ENCODE results near the gene NKAIN4. TPM values are rescaled to one million over a fixed set of nuclear protein-coding genes. Genes with fewer than 3 reads are reported as not detected.

Gene NKAIN4
- total RNA-seq, 1 donor from 2014 or later = not detected

DNA sequence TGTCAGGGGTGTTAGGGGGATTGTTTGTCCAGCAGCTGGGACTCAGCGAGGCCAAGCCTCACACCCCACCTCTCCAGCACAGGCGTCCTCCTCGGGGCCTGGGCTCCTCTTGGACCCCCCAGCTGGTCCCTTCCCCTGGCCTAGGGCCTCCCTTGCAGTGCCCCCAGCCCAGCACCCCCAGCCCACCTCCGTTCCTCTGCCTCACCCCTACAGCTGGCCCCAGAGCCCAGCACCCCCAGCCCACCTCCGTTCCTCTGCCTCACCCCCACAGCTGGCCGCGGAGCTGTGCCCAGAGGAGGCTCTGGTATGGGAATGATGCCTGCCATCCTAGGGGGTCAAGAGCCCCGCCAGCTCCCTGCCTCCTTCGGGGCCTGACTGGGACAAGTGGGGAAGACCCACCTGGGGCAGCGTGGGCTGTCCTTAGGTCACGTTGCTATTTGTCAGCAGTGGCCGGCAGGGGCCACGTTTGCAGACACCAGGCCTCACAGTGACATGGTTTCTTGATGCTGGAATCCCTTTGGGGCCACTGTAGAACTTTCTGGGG, 30.8 kb upstream of the NKAIN4 start:
- DNase-seq (no peak), ATAC-seq (ENCODE audit: low read depth) (no peak)
- Mint-ChIP-seq H3K4me1 (no peaks in the 10 kb centered on the region), H3K36me3 (ENCODE audit: low read depth) (peaks cover 52% of the 10 kb centered on the region), H3K27me3 (no peaks in the 10 kb centered on the region), H3K27ac (no peak overlapping the region), H3K9me3 (no peaks in the 10 kb centered on the region), H3K4me3 (no peak overlapping the region)
- intact Hi-C loops (cut with micrococcal nuclease) = no loop called here
- TF ChIP-seq, protein P1, sequence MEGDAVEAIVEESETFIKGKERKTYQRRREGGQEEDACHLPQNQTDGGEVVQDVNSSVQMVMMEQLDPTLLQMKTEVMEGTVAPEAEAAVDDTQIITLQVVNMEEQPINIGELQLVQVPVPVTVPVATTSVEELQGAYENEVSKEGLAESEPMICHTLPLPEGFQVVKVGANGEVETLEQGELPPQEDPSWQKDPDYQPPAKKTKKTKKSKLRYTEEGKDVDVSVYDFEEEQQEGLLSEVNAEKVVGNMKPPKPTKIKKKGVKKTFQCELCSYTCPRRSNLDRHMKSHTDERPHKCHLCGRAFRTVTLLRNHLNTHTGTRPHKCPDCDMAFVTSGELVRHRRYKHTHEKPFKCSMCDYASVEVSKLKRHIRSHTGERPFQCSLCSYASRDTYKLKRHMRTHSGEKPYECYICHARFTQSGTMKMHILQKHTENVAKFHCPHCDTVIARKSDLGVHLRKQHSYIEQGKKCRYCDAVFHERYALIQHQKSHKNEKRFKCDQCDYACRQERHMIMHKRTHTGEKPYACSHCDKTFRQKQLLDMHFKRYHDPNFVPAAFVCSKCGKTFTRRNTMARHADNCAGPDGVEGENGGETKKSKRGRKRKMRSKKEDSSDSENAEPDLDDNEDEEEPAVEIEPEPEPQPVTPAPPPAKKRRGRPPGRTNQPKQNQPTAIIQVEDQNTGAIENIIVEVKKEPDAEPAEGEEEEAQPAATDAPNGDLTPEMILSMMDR (IDR thresholded peaks at IDR 0.05) = no peak
- ChIA-PET POLR2A (no interaction called here), CTCF (no interaction called here)

- no peak for ATAC-seq (ENCODE audit: low read depth)
- TF ChIP-seq, protein P1 (IDR thresholded peaks at IDR 0.05) = no peak
- intact Hi-C loops (cut with micrococcal nuclease) = no loop called here
- ChIA-PET POLR2A (no interaction called here), CTCF (no interaction called here)
- no peak for DNase-seq
- no peaks in the 10 kb centered on the region for H3K27me3 Mint-ChIP-seq
- H3K36me3 Mint-ChIP-seq (ENCODE audit: low read depth) = peaks cover 53% of the 10 kb centered on the region
- peak overlapping the region; percentile 50 for H3K27ac Mint-ChIP-seq
- H3K4me1 Mint-ChIP-seq = no peaks in the 10 kb centered on the region
- no peak overlapping the region for H3K4me3 Mint-ChIP-seq
- H3K9me3 Mint-ChIP-seq = no peaks in the 10 kb centered on the region
Measured at GRCh38 chr20:63284544-63284949, 30.3 kb upstream of the NKAIN4 start.

DNA sequence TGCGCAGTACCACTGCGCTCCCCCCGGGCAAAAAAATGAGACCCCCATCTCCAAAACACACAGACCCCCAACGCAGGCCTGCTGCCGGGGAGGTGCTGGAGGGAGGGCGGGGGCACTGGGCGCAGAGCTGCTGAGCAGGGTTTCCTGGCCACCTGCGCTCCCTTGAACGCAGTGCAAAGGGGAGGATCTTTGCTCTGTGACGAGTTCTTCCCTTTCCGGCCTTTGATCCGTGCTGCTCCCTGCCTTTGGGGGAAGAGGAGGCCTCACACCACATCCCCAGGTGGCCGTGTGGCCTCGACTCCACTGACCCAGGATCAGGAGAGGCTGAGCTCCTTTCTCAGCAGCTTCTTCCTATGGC, 29.8 kb upstream of the NKAIN4 start:
- ATAC-seq (ENCODE audit: low read depth) (no peak), DNase-seq (no peak)
- Mint-ChIP-seq H3K27ac (no peak overlapping the region), H3K27me3 (no peaks in the 10 kb centered on the region), H3K4me3 (no peak overlapping the region), H3K36me3 (ENCODE audit: low read depth) (peaks cover 57% of the 10 kb centered on the region), H3K4me1 (no peaks in the 10 kb centered on the region), H3K9me3 (no peaks in the 10 kb centered on the region)
- intact Hi-C loops (cut with micrococcal nuclease) = no loop called here
- TF ChIP-seq, protein P1 (IDR thresholded peaks at IDR 0.05) = no peak
- POLR2A ChIA-PET = no interaction called here
- CTCF ChIA-PET = no interaction called here

DNA sequence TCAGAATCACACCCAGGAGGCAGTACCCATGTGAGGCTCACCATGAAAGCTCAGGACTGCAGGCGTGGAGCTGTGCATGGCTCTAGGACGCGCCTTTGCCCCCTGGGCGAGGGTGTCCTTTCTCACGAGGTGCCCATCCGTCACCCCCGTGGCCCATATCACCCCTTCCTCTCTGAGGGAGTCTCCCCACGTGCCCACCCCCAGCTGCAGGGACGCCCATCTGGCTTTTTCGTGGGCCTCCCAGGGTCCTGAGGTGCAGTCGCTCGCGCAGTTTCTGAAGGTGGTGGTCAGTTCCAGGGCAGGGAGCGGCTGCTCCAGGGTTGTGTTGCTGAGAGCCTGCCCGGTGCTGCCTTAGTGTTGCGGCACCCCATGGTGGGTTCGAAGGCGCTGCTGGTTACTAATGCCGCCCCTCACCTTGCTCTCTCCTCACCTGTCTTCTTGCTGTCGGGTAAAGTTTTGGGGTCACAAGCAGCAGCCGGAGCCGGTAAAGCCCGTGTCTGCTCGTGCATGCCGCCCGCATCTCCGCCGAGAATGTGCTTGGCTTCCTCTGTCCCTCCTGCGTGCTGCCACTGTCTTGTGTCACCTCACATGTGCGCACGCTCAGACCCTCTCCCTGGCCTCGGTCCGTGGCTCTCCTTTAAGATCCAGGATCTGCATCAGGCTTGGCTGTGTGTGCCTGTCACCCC, 29.3 kb upstream of the NKAIN4 start:
- ChIA-PET POLR2A (no interaction called here), CTCF (no interaction called here)
- Mint-ChIP-seq H3K27ac (no peak overlapping the region), H3K4me3 (no peak overlapping the region), H3K27me3 (no peaks in the 10 kb centered on the region), H3K36me3 (ENCODE audit: low read depth) (peaks cover 58% of the 10 kb centered on the region), H3K4me1 (no peaks in the 10 kb centered on the region), H3K9me3 (no peaks in the 10 kb centered on the region)
- TF ChIP-seq, protein P1 (IDR thresholded peaks at IDR 0.05) = no peak
- intact Hi-C loops (cut with micrococcal nuclease) = no loop called here
- ATAC-seq (ENCODE audit: low read depth) (no peak), DNase-seq (no peak)

GRCh38 chr20:63282946-63283345, 28.7 kb upstream of the NKAIN4 start:
- ATAC-seq (ENCODE audit: low read depth) = no peak
- Mint-ChIP-seq H3K9me3 (no peaks in the 10 kb centered on the region), H3K27me3 (no peaks in the 10 kb centered on the region), H3K27ac (no peak overlapping the region), H3K4me1 (no peaks in the 10 kb centered on the region), H3K4me3 (no peak overlapping the region), H3K36me3 (ENCODE audit: low read depth) (peaks cover 57% of the 10 kb centered on the region)
- CTCF ChIA-PET = no interaction called here
- DNase-seq = no peak
- TF ChIP-seq, protein P1 (IDR thresholded peaks at IDR 0.05) = no peak
- intact Hi-C loops (cut with micrococcal nuclease) = no loop called here
- POLR2A ChIA-PET = no interaction called here

Data from activated B cell treated with CpG ODN at 0.5 μM for 24 hours (primary cell).